Fibroblast of the conjunctiva (primary cell): ENCODE data around the gene SUMO2.
A peak's percentile ranks its signal among the peaks of the same experiment; 100 is the strongest.

ENCODE experiments used
- DNase-seq: peaks from one replicate; pipeline ENCODE4 v3.0.0-alpha.2; 2010; ENCODE audit warnings: low read depth

Gene SUMO2

DNA sequence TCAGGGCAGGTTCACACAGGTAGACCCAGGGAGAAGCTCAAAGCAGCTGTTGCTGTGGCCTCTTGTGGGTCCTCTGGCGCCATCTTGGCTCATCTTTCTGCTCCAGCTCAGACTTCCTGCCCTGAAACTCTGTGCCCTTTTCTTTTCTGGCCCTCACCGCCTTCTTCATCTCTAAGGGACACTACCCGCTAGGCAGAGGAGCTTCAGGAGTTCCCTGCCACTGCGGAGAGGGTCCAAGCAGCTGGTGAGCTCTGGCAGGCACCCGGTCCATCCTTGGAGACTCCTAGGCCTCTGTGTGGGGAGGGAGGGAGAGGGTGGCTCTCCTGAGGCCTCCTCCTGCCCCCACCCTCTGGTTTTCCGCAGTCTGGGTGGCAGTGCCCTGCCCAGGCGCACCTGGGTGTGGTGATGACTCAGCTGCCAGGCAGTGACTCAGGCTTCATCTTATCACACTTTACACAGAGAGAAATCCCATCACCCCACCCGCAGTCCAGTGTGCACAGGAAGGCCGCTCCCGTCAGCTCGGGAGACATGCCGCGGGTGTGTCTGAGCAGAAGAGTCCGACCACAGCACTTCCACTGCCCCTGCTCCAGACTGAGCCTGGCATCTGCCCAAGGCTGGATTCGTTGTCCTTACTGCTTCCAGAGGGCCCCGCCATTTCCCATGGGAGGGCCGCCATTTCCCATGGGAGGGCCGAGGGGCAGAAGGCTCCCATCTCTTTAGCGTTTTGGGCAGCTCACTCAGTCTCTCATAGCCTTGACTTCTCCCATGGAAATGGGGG is 58.5 kb downstream of the SUMO2 start:
- DNase-seq, result peak; percentile 16

DNA sequence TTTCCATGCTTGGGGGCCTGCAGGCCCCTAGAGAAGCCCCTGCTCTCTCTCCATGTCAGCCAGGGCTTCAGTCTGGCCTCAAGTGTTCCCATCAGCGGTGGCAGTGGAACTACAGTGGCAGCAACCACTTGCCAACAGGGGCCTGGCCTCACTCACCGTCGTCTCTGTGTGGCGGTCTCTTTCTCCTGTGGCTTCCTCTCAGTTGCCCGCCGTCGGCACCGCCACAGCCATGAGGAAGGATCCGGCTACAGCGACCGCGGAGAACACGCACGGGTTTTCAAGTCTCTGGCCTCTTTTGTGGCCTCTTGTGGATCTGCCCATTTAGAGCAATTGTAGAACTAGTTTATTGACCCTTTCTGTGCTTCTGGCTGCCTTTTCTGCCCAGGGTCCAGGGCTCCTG is 64.5 kb downstream of the SUMO2 start:
- no peak for DNase-seq

DNA sequence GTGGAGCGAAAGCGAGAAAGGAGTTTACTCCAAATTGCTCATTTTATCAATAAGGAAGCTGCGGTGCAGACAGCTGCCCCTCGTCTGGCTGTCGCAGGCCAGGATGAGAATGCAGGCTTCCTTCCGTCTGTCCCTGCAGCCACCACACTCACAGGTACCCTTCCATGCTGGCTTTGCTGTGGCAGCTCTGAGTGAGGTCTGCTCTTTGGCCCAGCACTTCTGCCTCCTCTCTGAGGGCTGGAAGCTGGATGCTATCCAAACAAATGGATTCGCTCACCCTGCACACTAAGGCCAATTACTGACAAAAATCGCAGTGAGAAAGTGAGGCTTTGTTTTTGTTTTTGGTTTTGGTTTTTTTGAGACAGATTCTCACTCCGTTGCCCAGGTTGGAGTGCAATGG is 66.0 kb downstream of the SUMO2 start:
- no peak for DNase-seq
